Jurkat, Clone E6-1 (cell line): ENCODE results near the gene E2F6.

Experiments
- DNase-seq: peaks from one replicate; pipeline ENCODE4 v3.0.0-alpha.2; 2011; ENCODE audit warnings: low read depth, low spot score
- H3K4me3 ChIP-seq: 2 replicates; pipeline ENCODE4 v1.5.1; 2011; ENCODE audit warnings: mild to moderate bottlenecking, low read length, control low read depth, moderate library complexity

The E2F6 gene

DNA sequence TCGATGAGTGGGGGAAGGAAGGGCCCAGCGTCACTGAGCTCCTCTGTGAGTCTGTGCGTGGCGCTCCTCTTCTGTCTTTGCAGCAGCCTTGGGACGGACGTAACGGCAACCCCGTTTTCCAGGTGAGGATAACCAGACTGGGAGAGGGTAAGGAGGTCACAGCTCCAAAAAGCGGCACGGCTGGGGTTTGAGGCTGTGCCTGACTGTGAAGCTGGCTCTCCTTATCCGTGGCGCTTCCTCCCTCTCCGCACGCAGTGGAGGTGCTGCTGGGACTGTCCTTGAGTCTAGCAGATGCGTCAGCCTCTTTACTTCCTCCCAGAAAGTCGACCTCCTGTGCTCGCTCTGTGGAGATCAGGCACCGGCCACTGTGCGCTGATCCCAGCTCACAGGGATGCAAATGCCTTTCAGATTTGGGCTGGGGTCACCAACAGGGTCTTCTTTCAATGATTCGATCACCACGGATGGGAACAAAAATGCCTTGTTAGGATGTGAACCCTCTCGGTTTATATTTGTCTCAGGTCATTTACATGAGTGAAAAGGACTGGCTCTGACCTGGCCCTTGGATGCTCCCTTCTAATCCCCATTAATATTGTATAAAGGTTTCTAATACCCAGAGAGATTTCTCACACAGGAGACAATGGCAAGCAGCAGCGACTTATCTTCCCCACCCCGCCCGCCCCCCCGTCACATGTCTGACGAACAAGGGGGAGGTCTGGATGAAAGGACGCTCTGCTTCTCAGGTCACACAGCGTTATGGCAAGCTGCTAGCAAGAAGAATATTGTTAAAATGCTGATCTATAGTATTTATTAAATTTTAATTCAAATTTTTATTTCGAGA is 30.1 kb upstream of the E2F6 start:
- no peak overlapping the region for H3K4me3 ChIP-seq
- no peak for DNase-seq

DNA sequence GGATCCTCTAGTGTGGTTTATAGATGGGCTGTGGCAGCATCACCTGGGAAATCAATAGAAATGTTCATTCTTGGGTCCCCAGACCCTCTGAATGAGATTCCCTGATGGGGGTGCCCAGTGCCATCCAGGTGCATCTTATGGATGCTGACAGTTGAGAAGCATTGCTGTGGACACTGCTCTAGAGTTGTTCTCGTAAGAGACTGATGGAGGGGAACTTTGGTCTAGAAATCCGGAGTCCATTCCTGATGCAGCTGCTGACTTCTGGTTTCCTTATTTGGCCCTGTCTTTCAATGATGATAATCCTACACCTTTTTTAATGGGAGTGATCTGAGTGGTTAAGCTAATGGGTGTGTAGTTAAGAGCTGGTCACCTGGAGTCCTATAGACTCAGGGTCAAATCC is 28.3 kb upstream of the E2F6 start:
- no peak overlapping the region for H3K4me3 ChIP-seq
- no peak for DNase-seq

- DNase-seq = no peak
- no peak overlapping the region for H3K4me3 ChIP-seq
Measured at GRCh38 chr2:11493282-11493681, 27.3 kb upstream of the E2F6 start.

GRCh38 chr2:11492720-11493119 is 26.8 kb upstream of the E2F6 start:
- no peak overlapping the region for H3K4me3 ChIP-seq
- no peak for DNase-seq

DNA sequence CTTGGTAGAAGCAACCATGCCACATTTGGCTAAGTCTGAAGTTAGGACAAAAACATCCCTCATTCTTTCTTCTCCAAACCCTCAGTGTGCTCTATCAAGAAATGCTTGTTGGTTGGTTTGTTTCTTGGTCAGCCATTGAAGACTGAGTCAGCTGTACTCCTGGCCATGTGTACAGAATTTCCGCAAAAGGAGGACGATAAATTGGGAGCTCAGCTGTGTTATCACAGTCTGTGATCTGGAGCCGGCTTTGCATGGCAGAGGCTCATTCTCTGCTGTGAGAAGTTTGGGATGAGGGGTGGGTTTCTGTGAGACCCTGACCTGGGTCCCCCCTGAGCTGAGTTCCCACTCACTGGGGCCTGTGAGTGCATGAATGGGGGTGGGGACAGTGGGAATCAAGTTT is 26.3 kb upstream of the E2F6 start:
- DNase-seq = no peak
- H3K4me3 ChIP-seq = no peak overlapping the region

DNA sequence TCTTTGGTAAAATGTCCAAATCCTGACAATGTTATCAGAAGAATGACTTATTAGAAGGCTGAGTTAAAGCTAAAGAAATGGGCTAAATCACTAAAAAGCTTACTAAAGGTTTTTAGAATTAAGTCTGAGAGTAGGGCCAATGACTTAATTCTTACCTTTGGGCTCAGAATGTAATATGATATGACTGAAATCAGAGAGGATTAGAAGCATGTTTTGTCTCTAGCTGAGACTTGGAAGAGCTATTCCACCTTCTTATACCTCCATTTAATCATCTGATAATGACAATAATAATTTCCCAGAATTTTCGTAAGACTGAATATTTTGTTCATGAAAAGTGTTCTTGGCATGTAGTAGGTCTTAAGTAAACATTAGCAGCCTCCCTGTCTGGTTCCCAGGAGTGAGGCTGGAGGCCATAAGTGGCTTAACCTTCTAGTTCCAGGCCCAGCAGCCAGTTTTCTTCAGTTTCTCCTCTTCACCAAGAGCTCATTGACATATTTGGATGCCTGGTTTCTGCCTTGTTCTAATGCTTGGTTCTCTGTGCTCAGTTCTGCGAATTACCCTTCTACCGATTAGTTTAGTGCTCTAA is 25.5 kb upstream of the E2F6 start:
- no peak for DNase-seq

GRCh38 chr2:11490194-11490593 is 24.2 kb upstream of the E2F6 start:
- H3K4me3 ChIP-seq = no peak overlapping the region
- DNase-seq = no peak

More for the DNA sequence above, 25.5 kb upstream of the E2F6 start:
- no peak overlapping the region for H3K4me3 ChIP-seq

- DNase-seq = no peak
- H3K4me3 ChIP-seq = no peak overlapping the region
Measured at GRCh38 chr2:11488809-11489208, 22.8 kb upstream of the E2F6 start.

DNA sequence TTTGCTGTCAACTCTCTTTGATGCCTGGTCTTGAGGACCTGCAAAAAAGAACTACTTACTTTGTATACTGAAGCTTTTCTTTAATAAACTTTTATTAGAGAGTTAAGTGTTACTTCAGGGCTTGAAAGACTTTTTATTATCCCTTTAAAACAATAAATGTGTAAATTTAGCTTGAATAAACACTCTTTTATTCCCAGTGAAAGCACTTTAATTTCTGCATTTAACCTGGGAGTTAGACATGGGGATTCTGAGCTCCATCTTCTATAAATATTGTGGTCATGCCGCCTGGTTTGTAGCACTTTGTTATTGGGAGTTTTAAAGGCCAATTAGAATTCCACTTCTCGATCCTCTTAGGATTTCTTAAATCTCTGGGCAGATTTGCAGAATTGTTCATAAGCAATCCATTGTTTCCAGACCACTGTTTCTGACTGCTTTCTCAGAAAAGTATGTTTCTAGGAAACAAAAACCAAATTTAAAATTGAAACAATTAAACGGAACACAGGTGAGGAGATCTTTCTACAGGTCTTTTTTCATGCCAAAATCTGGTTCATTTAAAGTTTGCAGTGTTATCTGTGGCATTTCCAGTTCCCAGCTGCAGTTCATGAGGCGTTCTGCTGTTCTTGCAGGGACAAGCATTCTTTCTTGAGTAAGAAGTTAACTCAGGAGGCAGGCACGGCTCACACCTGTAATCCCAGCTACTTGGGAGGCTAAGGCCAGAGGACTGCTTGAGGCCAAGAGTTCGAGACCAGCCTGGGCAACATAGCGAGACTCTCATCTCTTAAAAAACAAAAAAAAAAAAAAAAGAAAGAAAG is 18.1 kb upstream of the E2F6 start:
- no peak for DNase-seq
- no peak overlapping the region for H3K4me3 ChIP-seq

DNA sequence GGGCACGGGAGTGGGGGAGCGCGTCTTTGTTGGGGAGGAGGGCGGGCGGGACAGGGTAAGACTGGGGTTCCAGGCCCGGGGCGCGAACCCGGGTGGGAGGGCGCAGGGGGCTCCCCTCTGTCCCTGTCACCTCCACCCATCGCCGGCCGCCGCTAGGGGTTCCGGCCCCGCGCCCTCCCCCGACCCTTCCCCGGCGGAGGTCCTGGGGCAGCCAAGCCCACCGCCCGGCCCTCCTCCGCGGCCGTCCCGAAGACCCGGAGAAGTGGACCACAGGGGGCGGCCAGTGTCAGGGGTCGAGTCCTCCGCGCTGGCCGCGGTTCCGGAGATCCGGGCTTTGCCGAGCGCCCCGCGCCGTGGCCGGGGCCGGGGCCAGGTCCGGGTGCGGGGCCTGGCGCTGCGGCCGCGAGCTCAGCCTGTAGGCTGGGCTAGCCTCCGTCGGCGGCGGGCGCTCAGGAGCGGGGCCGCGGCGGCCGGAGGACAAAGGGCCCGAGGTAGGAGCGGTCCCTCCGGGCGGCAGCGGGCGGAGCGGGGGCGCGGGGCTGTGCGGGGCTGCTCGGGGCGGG is 16.6 kb upstream of the E2F6 start:
- no peak overlapping the region for H3K4me3 ChIP-seq
- DNase-seq = no peak

DNA sequence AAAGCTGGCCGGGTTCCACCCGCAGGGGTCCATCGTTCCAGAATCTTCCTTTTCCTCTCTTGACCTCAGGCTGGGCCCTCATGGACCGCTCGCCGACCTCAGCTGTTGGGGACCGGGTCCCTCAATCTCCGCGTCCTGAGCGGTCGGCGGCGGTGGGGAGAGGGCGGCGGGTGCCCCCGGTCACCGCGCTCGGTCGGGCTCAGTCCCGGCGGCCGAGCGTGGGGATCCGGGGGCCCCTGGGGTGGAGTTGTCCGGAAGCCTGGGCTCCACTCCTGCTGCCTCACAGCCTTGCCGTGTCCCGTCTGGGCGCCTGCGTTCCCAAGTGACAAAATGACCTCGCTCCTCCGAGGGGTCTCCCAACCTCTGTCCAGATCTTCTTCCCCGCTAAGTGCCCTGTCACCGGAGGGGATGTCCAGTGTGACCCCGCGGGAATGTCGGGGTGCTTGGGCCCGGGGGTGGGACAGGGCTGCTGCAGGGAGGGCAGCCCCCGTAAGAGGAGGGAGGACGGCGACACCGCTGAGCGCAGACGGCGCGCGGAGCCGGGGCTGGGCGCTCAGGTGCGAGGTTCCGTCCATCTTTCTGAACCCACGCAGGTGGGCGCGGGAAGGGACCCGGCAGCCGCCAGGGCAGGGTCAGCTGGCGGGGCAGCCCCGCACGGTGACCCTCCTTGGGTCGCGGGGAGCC is 16.0 kb upstream of the E2F6 start:
- no peak overlapping the region for H3K4me3 ChIP-seq
- no peak for DNase-seq

DNA sequence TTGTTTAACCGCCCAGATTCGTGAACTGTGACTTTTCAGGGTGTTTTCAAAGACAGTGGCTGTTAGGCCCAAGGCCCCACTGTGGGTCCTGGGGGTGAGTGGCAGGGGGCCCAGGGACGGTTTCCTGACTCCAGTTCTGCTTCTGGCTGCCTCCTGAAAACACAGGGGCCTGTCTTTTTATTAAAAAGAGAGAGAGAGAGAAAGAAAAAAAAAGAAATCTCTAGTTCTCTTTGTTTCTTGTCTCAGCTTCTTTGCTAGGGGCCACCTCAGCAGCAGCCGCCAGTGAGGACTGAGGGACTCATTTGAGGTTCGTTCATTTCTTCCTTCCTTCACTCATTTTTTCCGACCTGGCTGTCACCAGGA is 15.4 kb upstream of the E2F6 start:
- no peak overlapping the region for H3K4me3 ChIP-seq
- DNase-seq = no peak

- no peak for DNase-seq
- H3K4me3 ChIP-seq = no peak overlapping the region
Measured at GRCh38 chr2:11480859-11481258, 14.9 kb upstream of the E2F6 start.

GRCh38 chr2:11480406-11480805 is 14.4 kb upstream of the E2F6 start:
- no peak for DNase-seq
- no peak overlapping the region for H3K4me3 ChIP-seq

DNA sequence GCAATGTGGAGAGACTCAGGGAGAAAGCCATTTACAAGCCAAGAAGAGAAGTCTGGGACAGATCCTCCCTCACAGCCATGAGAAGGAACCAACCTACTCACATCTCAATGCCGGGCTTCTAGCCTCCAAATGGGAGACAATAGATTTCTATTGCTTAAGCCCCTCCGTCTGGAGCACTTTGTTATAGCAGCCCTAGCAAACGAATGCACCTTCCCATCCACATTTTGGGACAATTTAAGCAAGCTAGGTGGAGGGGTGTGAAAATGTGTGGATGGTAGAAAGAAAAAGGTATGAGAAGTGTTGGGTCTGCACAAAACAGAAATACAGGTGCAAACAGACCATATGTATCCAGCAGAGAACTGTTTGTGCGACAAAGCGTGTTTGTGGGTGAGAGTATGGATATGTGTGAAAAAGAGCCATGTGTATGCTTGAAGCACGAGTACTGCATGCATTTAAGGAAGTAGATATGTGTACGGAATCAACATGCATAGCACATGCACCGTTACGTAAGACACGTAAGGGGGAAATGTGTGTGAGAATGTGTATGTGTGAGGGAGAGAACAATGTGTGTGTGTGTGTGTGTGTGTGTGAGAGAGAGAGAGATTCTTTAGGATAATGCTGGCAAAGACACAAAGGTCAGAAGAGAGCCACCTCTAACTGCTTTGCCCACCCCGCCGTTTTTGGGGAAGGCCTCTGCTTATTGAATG is 13.1 kb upstream of the E2F6 start:
- no peak overlapping the region for H3K4me3 ChIP-seq
- DNase-seq = no peak

- peak; percentile 76 for DNase-seq
- no peak overlapping the region for H3K4me3 ChIP-seq
Measured at GRCh38 chr2:11477994-11478393, 12.0 kb upstream of the E2F6 start.

DNA sequence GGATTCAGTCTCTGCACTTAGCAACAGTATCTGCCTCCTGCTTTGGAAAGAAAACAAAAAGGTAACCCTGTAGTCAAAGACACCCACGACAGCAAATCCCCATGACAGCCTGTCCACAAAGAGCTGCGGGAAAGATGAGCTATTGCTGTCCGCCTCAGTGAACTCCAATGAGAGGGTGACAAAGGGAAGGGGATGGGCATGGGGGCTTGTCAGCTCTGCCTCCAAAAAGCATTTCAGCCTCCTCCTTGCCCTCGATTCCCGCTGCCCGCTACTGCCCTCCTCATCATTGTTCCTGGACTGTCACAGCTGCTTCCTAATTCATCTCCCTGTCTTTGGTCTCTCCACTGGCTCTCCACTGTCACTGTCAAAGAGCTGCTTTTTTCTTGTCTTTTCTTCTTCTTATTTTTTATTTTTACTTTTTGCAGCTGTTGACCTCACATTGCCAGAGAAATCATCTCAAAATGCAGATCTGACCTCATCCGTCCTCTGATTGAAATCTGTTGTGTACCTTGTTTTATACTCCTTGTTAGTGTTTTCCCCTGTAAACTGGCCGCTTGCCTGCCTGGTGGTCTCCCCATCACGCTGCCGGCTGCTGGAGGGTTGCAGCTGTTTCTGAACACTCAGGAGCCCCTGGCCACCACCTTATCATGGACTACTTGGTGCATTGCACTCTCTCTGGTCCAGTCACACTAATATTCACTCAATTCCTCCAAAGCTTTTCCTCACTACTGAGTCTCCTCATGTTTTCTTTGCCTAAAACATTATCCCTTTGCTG is 7.9 kb upstream of the E2F6 start:
- no peak for DNase-seq
- no peak overlapping the region for H3K4me3 ChIP-seq

DNA sequence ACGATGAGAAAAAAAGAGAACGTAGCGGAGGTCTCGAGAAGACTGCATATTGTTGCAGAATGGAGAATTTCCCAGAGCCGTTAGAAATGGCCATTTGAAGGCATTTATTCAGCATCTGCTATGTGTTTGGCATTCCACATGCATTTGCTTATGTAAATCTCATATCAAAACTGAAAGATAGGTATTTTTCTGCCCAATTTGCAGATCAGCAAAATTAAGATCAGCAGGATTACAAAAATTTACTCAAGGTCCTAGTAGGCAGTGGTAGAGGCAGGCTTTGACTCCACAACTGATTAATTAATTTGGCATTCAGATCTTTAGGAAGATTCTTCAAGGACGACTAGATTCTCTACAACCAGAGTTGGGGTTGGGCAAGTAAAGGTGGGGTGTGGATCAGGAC is 1.8 kb upstream of the E2F6 start:
- H3K4me3 ChIP-seq = no peak overlapping the region
- DNase-seq = no peak
